GM19395 (cell line): ENCODE data around the gene PDE4D.
"Not testable (repeated sequence)": the region's sequence is repeated elsewhere in the genome, so short reads cannot be mapped to it uniquely, and the experiment has no call there.

Experiments
- ATAC-seq: cut with Tn5 transposase; IDR thresholded peaks from one replicate; pipeline ENCODE4 v1.9.1; 2021; ENCODE audit warnings: mild to moderate bottlenecking, moderate library complexity; ENCODE audit not compliant: unreplicated experiment

The PDE4D gene

GRCh38 chr5:59769832-59770231 is 123.7 kb downstream of the PDE4D start:
- ATAC-seq: no peak

GRCh38 chr5:59769041-59769360 is 124.5 kb downstream of the PDE4D start:
- no peak for ATAC-seq

- ATAC-seq: peak; percentile 65
Observed at GRCh38 chr5:59768152-59769040, 125.1 kb downstream of the PDE4D start.

- ATAC-seq: no peak
Observed at GRCh38 chr5:59767681-59768151, 125.8 kb downstream of the PDE4D start.

GRCh38 chr5:59767211-59767605 is 126.3 kb downstream of the PDE4D start:
- ATAC-seq: no peak

- ATAC-seq: no peak
Observed at GRCh38 chr5:59766427-59767210, 126.9 kb downstream of the PDE4D start.

- ATAC-seq: no peak
Observed at GRCh38 chr5:59765446-59765845, 128.1 kb downstream of the PDE4D start.

- ATAC-seq: no peak
Observed at GRCh38 chr5:59764361-59764760, 129.2 kb downstream of the PDE4D start.

- ATAC-seq: no peak
Observed at GRCh38 chr5:59763541-59763940, 130.0 kb downstream of the PDE4D start.

- not testable (repeated sequence) for ATAC-seq
Observed at GRCh38 chr5:59762232-59762631, 131.3 kb downstream of the PDE4D start.

- peak; percentile 90 for ATAC-seq
Observed at GRCh38 chr5:59760785-59761348, 132.7 kb downstream of the PDE4D start.

GRCh38 chr5:59759600-59760351 is 133.8 kb downstream of the PDE4D start:
- no peak for ATAC-seq

- no peak for ATAC-seq
Observed at GRCh38 chr5:59758566-59758965, 135.0 kb downstream of the PDE4D start.

- no peak for ATAC-seq
Observed at GRCh38 chr5:59757442-59757841, 136.1 kb downstream of the PDE4D start.

- no peak for ATAC-seq
Observed at GRCh38 chr5:59756373-59757035, 137.0 kb downstream of the PDE4D start.

- ATAC-seq: no peak
Observed at GRCh38 chr5:59755476-59755875, 138.1 kb downstream of the PDE4D start.

- no peak for ATAC-seq
Observed at GRCh38 chr5:59753599-59753998, 139.9 kb downstream of the PDE4D start.

- ATAC-seq: no peak
Observed at GRCh38 chr5:59749782-59750520, 143.6 kb downstream of the PDE4D start.

- ATAC-seq: not testable (repeated sequence)
Observed at GRCh38 chr5:59748036-59748663, 145.4 kb downstream of the PDE4D start.
